ENCODE results near the gene FPR2. TPM values are rescaled to one million over a fixed set of nuclear protein-coding genes. Genes with fewer than 3 reads are reported as not detected.

Gene FPR2
- total RNA-seq, 4 donors from 2014 or later, result 0.82 to 3.9 (median 1.3) TPM

DNA sequence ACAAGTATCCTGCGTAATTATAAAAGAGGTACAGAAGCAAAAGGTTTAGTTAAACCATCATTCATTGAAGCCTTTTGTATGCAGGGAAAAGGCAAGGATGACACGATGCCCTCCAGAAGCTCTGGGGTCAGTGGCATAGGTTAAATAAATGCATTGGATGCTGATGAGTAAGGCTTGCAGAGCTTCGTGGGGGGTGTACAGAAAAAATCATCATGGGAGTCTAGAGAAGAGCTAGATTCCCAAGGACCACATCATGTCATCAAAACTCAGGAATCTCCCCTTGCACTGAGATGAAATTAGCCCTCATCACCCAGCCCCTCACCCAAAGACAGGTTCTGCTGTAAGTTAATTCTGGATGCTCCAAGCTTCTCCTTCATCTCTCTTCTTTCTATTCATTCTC is 17.6 kb upstream of the FPR2 start:
- TF ChIP-seq, protein P1, sequence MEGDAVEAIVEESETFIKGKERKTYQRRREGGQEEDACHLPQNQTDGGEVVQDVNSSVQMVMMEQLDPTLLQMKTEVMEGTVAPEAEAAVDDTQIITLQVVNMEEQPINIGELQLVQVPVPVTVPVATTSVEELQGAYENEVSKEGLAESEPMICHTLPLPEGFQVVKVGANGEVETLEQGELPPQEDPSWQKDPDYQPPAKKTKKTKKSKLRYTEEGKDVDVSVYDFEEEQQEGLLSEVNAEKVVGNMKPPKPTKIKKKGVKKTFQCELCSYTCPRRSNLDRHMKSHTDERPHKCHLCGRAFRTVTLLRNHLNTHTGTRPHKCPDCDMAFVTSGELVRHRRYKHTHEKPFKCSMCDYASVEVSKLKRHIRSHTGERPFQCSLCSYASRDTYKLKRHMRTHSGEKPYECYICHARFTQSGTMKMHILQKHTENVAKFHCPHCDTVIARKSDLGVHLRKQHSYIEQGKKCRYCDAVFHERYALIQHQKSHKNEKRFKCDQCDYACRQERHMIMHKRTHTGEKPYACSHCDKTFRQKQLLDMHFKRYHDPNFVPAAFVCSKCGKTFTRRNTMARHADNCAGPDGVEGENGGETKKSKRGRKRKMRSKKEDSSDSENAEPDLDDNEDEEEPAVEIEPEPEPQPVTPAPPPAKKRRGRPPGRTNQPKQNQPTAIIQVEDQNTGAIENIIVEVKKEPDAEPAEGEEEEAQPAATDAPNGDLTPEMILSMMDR (IDR thresholded peaks at IDR 0.05; ENCODE audit: low read depth), result no peak

DNA sequence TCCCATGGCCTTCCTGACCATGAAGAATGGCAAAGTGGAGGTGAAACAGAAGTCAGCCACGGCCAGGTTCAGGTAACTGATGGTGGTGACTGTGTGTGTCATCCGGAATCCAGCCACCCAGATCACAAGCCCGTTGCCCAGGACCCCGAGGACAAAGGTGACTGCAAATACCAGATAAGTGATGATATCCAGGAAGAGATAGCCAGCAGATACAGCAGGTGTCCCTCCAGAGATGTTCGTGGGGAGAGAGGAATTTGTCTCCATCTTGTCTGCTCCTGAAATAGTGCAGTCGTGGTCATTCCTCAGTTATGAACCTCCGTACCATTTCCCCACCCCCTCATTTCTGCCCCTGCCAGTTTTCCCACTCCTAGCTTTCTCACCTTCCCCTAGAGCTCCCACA is 14.2 kb upstream of the FPR2 start:
- TF ChIP-seq, protein P1 (IDR thresholded peaks at IDR 0.05; ENCODE audit: low read depth), result no peak

DNA sequence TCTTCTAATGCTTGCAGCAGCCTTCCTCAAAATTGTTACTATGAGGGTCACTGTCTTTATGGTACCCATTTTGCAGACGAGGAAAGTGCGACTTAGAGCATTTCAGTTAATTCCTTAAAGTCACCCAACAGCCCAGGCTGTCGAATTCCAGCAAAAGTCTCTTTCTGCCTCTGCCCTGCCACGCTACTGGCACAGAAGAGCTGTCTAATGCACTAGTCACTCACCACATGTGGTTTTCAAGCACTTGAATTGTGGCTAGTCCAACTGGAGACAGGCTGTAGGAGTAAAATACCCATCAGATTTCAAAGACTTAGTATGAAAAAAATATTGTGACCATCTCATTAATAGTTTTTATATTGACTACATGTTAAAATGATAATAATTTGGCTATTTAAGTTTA is 11.0 kb upstream of the FPR2 start:
- TF ChIP-seq, protein P1 (IDR thresholded peaks at IDR 0.05; ENCODE audit: low read depth), result no peak

DNA sequence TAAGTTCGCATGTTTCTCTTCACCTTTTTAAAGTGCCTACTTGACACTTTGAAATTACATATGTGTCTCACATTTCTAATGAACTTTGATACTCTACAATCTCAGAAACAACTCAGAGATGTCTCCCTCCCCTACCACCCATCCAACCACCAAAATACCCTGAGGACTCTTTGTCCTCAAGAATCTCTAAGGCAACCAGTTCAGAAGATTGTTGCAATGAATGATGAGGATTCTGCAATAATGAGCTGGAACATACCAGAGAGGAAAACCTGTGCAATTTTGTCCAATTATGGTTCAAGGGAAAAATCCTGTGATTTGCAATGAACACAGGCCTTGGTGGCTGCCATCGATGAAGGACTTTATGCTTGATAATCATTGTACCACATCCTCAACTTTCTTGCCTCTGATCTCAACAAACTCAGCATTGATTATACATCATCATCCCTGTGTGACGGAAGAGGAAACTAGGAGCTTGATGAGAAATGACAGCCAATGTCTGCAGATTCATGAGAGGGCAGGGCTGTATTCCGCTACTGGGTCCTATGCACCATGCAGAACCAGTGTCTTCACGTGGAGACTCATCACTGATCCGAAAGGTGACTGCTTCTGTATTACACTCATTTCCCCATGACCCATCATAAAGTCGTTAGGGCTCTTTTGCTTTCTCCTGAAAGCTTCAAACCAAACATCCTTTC is 10.4 kb upstream of the FPR2 start:
- TF ChIP-seq, protein P1 (IDR thresholded peaks at IDR 0.05; ENCODE audit: low read depth), result no peak

DNA sequence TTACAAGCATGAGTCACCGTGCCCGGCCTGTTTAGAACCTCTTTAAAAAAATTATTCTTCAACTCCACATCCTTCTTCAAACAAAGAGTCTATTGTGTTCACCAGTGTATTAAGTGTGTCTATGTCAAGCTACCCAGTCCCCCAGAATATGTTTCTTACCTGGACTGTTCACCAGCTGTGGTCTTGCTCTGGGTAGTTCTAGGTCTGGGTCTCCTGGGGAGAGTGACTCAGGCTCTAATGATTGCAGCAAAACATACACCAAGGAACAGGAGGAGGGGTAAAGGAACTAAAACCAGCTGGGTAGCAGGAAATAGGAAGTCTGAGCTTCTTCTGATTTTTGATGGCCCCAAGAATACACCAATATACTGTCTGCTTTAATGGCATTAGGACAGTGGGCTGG is 9.3 kb upstream of the FPR2 start, which contains the start of gene FPR1:
Gene FPR1 (minus strand): TSS at position 224 of the 400 bp plus-strand sequence. CDS start 4,884 bp downstream, outside the sequence.
- TF ChIP-seq, protein P1 (IDR thresholded peaks at IDR 0.05; ENCODE audit: low read depth), result no peak

DNA sequence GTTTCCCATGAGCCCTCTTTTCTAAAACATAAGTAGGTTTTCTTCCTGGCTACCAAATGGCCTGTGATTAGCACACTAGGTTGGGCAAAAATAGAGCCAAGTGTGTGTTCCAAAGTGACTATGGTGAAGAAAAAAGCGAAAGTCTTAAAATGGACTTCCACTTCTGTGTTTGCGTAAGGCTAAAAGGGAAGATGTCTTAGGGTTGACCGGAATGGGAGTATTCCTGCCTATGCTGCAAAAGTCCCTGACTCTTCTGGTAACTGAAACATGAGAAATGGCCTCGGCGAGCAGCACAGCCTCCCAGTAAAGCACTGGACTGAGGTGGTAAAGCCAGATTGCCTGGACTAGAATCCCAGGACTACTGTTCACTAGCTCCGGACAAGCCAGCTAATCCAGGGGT is 6.9 kb upstream of the FPR2 start:
- TF ChIP-seq, protein P1 (IDR thresholded peaks at IDR 0.05; ENCODE audit: low read depth), result no peak

DNA sequence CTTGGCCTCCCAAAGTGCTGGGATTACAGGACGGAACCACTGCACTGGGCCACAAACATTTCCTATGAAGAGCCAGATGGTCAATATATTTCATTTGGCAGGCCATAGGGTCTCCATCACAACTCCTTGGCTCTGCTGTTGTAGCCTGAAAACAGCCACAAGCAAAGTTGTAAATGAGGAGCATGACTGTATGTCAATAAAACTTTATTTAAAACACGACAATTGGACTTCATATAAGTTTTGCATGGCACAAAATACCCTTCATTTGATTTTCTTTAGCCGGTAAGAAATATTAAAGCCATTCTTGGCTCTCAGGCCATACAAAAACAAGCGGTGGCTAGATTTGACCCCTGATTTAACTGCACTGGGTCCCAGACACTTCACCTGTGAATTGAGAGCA is 6.2 kb upstream of the FPR2 start:
- TF ChIP-seq, protein P1 (IDR thresholded peaks at IDR 0.05; ENCODE audit: low read depth), result no peak
